GM18870 (cell line): ENCODE measurements around the gene TBC1D4.

Source experiments
- ATAC-seq: cut with Tn5 transposase; IDR thresholded peaks from one replicate; pipeline ENCODE4 v1.9.1; 2021; ENCODE audit warnings: moderate library complexity; ENCODE audit not compliant: unreplicated experiment

TBC1D4 gene

DNA sequence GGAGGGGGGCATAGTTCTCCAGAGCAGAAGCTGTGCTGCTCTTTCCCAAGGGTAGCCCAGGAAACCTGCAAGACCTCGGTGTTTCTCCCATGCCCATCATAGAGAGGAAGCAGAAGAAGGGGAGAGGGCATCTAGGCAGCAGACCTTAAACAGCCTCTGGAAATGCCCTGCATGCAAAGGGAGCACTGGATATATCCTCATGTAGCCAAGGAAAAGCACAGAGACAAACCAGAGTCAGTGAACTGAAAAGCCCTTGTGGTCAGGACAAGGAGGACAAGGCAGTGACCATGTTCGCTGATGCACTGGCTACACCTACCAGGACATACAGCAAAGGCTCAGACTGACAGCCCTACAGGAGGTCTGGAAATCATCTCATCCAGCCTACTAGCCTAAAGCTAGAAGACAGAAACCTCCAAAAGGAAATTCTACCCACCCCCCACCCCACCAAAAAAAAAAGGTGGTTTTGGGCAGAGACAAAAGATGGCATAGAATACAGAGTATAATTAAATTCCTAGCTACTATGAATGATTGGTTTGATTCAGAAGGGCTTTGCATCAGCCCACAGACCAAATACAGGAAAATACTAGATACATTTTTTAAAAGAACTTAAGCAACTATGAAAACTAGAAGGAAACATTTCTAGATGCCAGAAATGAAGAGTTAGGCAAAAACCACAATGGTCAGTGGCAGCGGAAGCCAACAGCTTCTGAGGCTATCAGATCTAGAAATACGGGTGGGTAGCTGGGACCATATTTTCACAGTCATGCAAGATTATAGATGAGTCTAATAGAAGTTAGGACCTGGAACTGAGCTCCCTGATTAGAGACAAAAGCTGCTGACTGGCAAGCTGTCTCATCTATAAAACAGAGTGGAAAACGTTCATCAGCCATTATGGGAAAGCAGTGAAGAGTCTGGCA is 4.4 kb upstream of the TBC1D4 start:
- ATAC-seq: no peak

- ATAC-seq: no peak
These were observed 3.5 kb upstream of the TBC1D4 start for GRCh38 chr13:75485286-75486062.

DNA sequence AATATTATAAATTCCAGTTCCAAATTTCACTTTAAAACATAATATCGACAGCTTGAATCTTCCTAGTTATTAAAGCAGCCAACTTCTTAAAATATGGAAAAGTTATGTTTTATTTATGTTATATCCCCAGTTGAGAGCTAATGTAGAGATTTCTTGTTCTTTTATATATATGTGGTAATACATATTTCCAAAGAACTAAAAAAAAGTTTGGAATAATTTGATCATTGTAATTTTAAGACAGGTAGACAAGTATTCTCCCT is 781 bp upstream of the TBC1D4 start:
- no peak for ATAC-seq

- ATAC-seq: peak; percentile 16
These were observed 546 bp downstream of the TBC1D4 start for GRCh38 chr13:75481176-75482069.

GRCh38 chr13:75480671-75481175 is 1.2 kb downstream of the TBC1D4 start:
- ATAC-seq: no peak

DNA sequence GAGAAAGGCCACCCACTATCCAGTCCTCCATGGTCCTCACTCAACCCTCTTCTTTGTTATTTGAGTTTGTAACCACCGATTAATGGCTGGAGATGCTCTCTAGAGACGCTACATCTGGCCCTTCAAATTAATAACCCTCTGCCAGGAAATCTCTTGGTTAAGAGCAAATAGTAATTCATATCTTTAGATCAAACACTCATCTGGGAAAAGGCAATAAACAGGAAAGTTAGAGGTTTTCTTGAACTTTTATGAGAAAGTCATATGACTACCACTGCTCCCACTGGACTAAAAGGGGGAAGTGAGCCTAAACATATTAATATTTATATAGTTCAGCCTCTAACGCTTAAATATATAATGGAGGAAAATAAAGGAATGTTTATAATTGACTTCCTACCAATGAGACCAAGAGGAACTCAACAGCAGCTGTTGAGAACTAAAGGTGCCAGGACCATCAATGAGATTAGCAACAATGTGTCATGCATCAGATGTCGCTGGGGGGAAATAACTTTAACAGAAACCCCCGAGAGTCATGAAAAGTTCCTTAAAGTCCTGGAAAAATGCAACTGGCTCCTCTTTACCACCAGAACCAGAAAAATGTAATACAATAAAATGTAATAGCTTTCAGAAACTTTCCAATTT is 2.7 kb downstream of the TBC1D4 start:
- ATAC-seq: no peak

DNA sequence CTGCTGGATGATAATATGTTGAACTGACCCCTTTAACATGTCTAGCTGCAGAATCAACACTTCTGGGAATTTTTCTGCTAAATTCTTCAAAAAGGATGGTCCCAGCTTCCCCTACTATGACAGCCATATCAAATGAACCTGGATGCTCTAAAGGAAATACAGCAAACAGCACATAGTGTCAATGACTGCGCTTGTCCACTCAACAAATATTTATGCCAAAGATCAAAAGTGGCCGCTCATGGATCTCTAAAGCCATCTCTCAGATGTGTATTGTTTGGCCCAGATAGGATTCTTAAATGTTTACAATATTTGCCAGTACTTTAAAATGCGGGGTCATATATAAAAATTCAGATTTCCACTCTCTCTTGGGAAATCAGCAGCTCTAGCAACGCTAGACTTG is 3.3 kb downstream of the TBC1D4 start:
- no peak for ATAC-seq

DNA sequence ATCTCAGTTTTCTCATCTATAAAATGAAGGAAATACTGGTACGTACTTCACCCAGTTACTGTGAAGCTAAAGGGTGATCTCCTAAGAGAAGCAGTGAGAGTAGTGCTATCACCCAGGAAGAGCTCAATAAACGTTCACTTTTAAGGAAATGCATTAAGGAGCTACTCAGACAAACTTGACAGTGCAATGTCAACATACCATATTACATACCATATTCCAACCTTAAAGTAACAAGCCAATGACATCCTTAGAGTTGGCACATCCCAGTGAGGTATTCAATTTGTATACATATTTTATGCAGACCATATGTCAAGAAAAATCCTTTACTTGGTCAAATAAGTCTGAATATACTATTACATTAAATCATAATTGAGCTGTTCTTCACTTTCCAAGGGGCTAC is 7.0 kb downstream of the TBC1D4 start:
- ATAC-seq: no peak

DNA sequence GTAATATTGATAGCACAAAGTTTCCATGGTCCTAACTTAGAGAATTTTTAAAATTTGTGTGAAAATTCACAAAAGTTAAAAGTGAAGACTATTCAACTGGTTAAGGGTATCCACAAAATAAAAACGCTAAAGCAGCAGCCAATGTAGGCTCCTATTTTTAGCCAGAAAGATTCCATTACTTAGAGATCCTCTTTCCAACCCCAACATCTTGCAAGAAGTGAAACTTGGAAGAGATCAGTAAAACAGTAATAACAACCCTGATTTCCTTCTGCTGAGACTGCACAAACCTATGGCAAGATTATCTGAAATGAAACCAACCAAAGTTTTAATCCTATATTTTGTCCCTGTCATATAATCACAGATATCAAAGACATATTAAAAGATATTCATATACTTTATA is 8.5 kb downstream of the TBC1D4 start:
- ATAC-seq: no peak

GRCh38 chr13:75470676-75471075 is 11.3 kb downstream of the TBC1D4 start:
- ATAC-seq: no peak

DNA sequence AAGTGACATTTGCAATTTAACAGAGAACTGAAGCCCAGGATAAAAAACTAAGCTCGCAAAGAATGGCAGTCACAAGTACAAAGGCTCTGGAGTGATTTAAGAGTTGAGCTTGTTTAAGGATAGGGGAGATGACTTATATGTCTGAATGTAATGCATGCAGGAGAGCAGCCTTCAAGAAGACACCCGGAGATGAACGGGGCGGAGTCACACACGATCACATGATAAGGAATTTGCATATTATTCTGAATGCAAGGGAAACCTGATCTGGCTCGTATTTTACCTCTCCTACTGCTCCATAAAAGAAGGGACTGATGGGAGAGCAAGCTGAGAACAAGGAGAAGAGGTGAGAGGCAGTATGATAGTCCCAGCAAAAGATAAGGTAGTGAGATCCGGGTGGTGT is 12.9 kb downstream of the TBC1D4 start:
- ATAC-seq: no peak

- ATAC-seq: no peak
These were observed 13.4 kb downstream of the TBC1D4 start for GRCh38 chr13:75468602-75469001.

GRCh38 chr13:75468098-75468497 is 13.9 kb downstream of the TBC1D4 start:
- no peak for ATAC-seq

DNA sequence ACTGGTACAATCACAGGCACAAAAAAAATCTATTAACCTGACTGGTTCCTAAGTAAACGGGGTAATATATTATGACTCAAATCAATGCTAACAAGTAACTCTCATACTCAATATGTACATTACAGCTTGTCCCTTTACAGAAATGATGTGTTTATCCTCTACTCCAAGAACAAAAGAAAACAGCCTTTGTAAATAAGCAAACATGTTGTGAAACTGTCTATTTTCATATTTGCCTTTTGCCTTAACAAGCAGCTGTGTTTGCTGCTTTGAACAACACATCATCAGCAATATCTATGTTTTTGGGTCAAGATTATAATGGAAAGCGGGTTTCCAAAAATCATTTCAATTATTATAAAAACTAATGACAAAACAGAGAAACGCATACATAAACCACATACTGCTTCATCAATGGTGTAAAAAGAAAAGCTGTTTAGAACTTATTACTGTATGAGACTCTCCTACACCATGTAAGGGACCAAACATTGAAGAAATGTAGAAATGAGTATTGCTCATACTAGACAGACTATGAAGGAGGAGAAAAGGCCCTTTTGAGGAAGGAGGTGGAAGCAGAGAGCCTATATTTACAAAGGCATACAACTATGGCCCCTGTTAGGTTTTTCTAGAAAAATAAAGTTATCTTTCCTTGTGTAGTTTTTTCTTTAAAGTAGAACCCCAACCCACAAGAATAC is 14.8 kb downstream of the TBC1D4 start:
- peak; percentile 56 for ATAC-seq

- no peak for ATAC-seq
These were observed 16.7 kb downstream of the TBC1D4 start for GRCh38 chr13:75465236-75465635.

DNA sequence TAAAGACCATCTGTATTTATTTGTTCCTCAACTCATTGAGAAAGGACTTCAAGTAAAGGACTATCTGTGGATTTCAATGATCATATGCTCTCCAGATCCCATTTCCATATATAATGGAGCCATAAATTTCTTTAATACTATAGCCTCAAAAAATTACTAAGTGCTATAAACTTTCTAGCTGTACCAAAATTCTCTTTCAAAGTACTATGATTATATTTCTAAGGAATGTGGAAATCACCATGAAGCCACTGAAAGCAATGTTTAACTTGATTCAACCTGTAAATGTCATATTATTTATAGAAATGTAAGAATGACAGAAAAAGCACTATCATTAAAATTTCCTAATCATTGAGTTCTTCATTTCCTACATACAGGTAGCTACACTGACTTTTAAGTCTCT is 20.7 kb downstream of the TBC1D4 start:
- ATAC-seq: no peak

DNA sequence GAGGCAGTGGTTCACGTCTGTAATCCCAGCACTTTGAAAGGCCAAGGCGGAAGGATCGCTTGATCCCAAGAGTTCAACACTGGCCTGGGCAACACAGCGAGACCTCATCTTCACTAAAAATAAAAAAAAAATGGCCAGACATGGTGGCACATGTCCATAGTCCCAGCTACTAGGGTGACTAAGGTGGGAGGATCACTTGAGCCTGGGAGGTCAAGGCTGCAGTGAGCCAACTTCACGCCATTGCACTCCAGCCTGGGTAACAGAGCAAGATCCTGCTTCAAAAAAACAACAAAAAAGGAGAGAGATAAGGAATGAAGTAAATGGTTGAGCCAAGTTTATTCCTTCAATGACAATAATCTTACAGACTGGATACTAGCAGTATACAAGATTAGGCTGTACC is 21.3 kb downstream of the TBC1D4 start:
- ATAC-seq: no peak

GRCh38 chr13:75458696-75459422 is 23.1 kb downstream of the TBC1D4 start:
- ATAC-seq: peak; percentile 99

DNA sequence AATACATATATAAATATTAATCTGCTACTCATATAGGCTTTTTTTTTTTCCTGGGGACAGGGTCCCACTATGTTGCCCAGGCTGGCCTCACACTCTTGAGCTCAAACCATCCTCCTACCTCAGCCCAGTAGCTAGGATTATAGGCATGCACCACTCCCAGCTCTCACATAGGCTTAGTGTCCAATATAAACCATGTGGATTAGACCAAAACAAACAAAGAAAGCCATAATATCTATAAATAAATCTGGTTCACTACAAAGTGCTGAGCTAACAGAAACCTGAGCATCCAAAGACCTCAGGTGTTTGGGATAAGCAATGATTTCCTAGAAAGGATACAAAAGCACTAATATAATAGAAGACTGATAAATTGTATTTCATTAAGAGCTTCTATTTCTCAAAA is 26.0 kb downstream of the TBC1D4 start:
- ATAC-seq: no peak
